Karpas-422 (cell line): Measurements from ENCODE around the gene C12orf50. TPM values are rescaled to one million over a fixed set of nuclear protein-coding genes. Genes with fewer than 3 reads are reported as not detected.

ENCODE experiments used
- DNase-seq: peaks from one replicate; pipeline ENCODE4 v3.0.0-alpha.2; 2015
- H2AFZ ChIP-seq: fragments of 200-600 bp; sonication (generic); 2 replicates; pipeline ENCODE4 v1.6.1; 2014; ENCODE audit warnings: antibody characterized with exemption, low read length, mixed read lengths
- H3K27ac ChIP-seq: fragments of 200-600 bp; sonication (generic); 2 replicates; pipeline ENCODE4 v1.5.1; 2014; ENCODE audit warnings: mild to moderate bottlenecking, low read length, moderate library complexity
- H3K27me3 ChIP-seq: fragments of 200-600 bp; sonication (generic); 2 replicates; pipeline ENCODE4 v1.6.1; 2014; ENCODE audit warnings: low read length, mixed read lengths
- H3K36me3 ChIP-seq: fragments of 200-600 bp; sonication (generic); 2 replicates; pipeline ENCODE4 v1.6.1; 2014; ENCODE audit warnings: low read length, mixed read lengths; ENCODE audit not compliant: insufficient read depth
- H3K4me1 ChIP-seq: fragments of 200-600 bp; sonication (generic); 2 replicates; pipeline ENCODE4 v1.6.1; 2014; ENCODE audit warnings: mild to moderate bottlenecking, low read length, mixed read lengths
- H3K4me2 ChIP-seq: fragments of 200-600 bp; sonication (generic); 2 replicates; pipeline ENCODE4 v1.6.1; 2014; ENCODE audit warnings: low read length, low read depth, mild to moderate bottlenecking; ENCODE audit not compliant: poor library complexity, severe bottlenecking
- H3K4me3 ChIP-seq: fragments of 200-600 bp; sonication (generic); 2 replicates; pipeline ENCODE4 v1.5.1; 2014; ENCODE audit warnings: mild to moderate bottlenecking, antibody characterized with exemption, low read length, mixed read lengths
- H3K79me2 ChIP-seq: fragments of 200-600 bp; sonication (generic); 2 replicates; pipeline ENCODE4 v1.6.1; 2014; ENCODE audit warnings: mild to moderate bottlenecking, low read length, mixed read lengths
- H3K9ac ChIP-seq: fragments of 200-600 bp; sonication (generic); 2 replicates; pipeline ENCODE4 v1.6.0; 2014; ENCODE audit warnings: low read length
- H3K9me2 ChIP-seq: fragments of 200-600 bp; sonication (generic), shearing (Covaris generic); replicated peaks from 2 replicates; pipeline ENCODE4 v1.6.0; 2014; ENCODE audit warnings: mild to moderate bottlenecking, low read length, moderate library complexity; ENCODE audit not compliant: insufficient read depth
- H3K9me3 ChIP-seq: fragments of 300-700, 200-600 bp; sonication (generic); 2 replicates; pipeline ENCODE4 v1.6.1; 2014; ENCODE audit warnings: low read length, mixed read lengths
- H4K20me1 ChIP-seq: fragments of 200-600 bp; sonication (generic); 2 replicates; pipeline ENCODE4 v1.6.1; 2014; ENCODE audit warnings: mild to moderate bottlenecking, antibody characterized with exemption, low read length, low read depth; ENCODE audit not compliant: insufficient read depth
- small RNA-seq: library from RNA; depleted of rRNA; stranded (forward); fragments of <200 nt; gene quantifications from one replicate; pipeline ENCODE3, GENCODE V24; 2014
- total RNA-seq: library from RNA; depleted of rRNA; stranded (reverse); fragments of >200 nt; shearing (Covaris generic); gene quantifications from 2 replicates; pipeline ENCODE4 v1.2.3, GENCODE V29; 2014; ENCODE audit warnings: low replicate concordance; rRNA removed

Gene C12orf50
- total RNA-seq, 1 experiment from 2014 or later = not detected

- H3K27ac ChIP-seq = no peak overlapping the region
- H3K4me2 ChIP-seq = no peak overlapping the region
- no peak overlapping the region for H3K9ac ChIP-seq
- no peaks in the 10 kb centered on the region for H3K79me2 ChIP-seq
- no peaks in the 10 kb centered on the region for H3K9me3 ChIP-seq
- no peak overlapping the region for H3K4me3 ChIP-seq
- no peak for DNase-seq
- H3K9me2 ChIP-seq = no peaks in the 10 kb centered on the region
- no peaks in the 10 kb centered on the region for H3K4me1 ChIP-seq
- no peak overlapping the region for H2AFZ ChIP-seq
- H3K36me3 ChIP-seq = no peaks in the 10 kb centered on the region
- no peaks in the 10 kb centered on the region for H3K27me3 ChIP-seq
- H4K20me1 ChIP-seq = no peaks in the 10 kb centered on the region
These were observed 85.4 kb downstream of the C12orf50 start for GRCh38 chr12:87943762-87944161.

- Histone ChIP-seq H3K27me3 (no peaks in the 10 kb centered on the region), H3K4me3 (no peak overlapping the region), H3K4me1 (no peaks in the 10 kb centered on the region), H3K9me2 (no peaks in the 10 kb centered on the region), H3K79me2 (no peaks in the 10 kb centered on the region), H3K9ac (no peak overlapping the region), H3K4me2 (no peak overlapping the region), H3K36me3 (no peaks in the 10 kb centered on the region), H3K9me3 (no peaks in the 10 kb centered on the region), H4K20me1 (no peaks in the 10 kb centered on the region), H3K27ac (no peak overlapping the region), H2AFZ (no peak overlapping the region)
- DNase-seq = no peak
These were observed 86.2 kb downstream of the C12orf50 start for GRCh38 chr12:87943023-87943422.

GRCh38 chr12:87939182-87939581 is 90.0 kb downstream of the C12orf50 start:
- Histone ChIP-seq H3K9ac (no peak overlapping the region), H3K36me3 (no peaks in the 10 kb centered on the region), H3K9me2 (no peaks in the 10 kb centered on the region), H3K4me2 (no peak overlapping the region), H3K4me1 (no peaks in the 10 kb centered on the region), H4K20me1 (no peaks in the 10 kb centered on the region), H3K4me3 (no peak overlapping the region), H3K9me3 (no peaks in the 10 kb centered on the region), H3K79me2 (no peaks in the 10 kb centered on the region), H3K27ac (no peak overlapping the region), H3K27me3 (no peaks in the 10 kb centered on the region), H2AFZ (no peak overlapping the region)
- DNase-seq = no peak

DNA sequence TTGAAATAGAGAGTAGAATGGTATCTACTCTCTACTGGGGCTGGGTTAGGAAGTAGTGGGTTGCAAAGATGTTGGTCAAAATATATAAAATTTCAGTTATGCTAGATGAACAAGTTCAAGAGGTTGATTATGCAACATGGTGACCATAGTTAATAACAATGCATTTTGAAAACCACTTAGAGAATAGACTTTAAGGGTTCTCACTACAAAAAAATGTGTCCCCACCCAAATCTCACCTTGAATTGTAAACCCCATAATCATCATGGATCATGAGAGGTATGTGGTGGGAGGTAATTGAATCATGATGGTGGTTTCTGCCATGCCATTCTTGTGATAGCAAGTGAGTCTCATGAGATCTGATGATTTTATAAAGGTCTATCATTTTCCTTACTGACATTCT is 94.0 kb downstream of the C12orf50 start:
- Histone ChIP-seq H3K9ac (no peak overlapping the region), H2AFZ (no peak overlapping the region), H3K9me3 (no peaks in the 10 kb centered on the region), H4K20me1 (no peaks in the 10 kb centered on the region), H3K79me2 (no peaks in the 10 kb centered on the region), H3K4me1 (no peaks in the 10 kb centered on the region), H3K4me3 (no peak overlapping the region), H3K27me3 (no peaks in the 10 kb centered on the region), H3K36me3 (no peaks in the 10 kb centered on the region), H3K4me2 (no peak overlapping the region), H3K9me2 (no peaks in the 10 kb centered on the region), H3K27ac (no peak overlapping the region)
- no peak for DNase-seq

DNA sequence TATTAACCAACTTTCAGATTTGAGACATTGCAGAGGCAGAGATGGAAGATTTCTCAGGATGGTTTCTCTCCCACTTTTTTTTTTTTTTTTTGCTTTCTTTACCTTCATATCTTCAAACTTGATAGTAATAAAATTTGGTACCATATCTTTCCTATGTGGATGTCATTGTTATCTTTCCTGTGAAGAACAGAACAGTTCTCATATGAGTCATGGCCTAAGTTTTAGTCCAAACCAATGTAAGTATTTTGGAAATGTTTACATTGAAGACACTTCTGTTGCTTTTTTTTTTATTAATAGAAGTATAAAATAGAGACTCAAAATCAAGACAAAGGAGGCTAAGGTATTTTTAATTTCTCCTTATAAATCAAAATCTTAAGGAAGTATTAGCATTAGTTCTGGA is 95.2 kb downstream of the C12orf50 start:
- no peak for DNase-seq
- H3K4me3 ChIP-seq = no peak overlapping the region
- no peaks in the 10 kb centered on the region for H3K27me3 ChIP-seq
- H3K9me2 ChIP-seq = no peaks in the 10 kb centered on the region
- no peak overlapping the region for H3K4me2 ChIP-seq
- no peak overlapping the region for H3K9ac ChIP-seq
- no peaks in the 10 kb centered on the region for H3K4me1 ChIP-seq
- H3K79me2 ChIP-seq = no peaks in the 10 kb centered on the region
- H3K27ac ChIP-seq = no peak overlapping the region
- no peaks in the 10 kb centered on the region for H3K36me3 ChIP-seq
- H3K9me3 ChIP-seq = no peaks in the 10 kb centered on the region
- no peak overlapping the region for H2AFZ ChIP-seq
- no peaks in the 10 kb centered on the region for H4K20me1 ChIP-seq

DNA sequence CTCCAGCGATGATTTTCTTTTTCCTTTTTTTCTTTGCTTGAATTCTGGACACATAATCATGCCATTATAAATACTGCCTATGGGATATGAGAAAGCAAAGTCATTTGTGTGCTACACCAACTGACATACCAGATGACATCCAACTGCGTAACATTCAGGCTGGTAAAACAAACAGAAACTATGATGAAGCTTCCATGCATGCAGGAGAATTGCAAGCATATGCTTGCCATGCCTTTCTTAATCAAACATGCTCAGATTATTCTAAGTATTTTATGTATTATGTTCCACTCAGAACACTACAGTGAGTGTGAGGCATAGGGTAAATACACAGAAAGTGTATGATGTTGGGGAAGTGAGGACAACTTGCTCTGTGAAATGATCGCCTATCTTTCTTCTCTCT is 97.4 kb downstream of the C12orf50 start:
- H3K9me2 ChIP-seq = no peaks in the 10 kb centered on the region
- no peaks in the 10 kb centered on the region for H3K36me3 ChIP-seq
- no peak overlapping the region for H3K27ac ChIP-seq
- no peaks in the 10 kb centered on the region for H3K79me2 ChIP-seq
- H3K9ac ChIP-seq = no peak overlapping the region
- H3K4me3 ChIP-seq = no peak overlapping the region
- H3K4me1 ChIP-seq = no peaks in the 10 kb centered on the region
- H3K4me2 ChIP-seq = no peak overlapping the region
- H3K9me3 ChIP-seq = no peaks in the 10 kb centered on the region
- DNase-seq = no peak
- H3K27me3 ChIP-seq = no peaks in the 10 kb centered on the region
- no peak overlapping the region for H2AFZ ChIP-seq
- no peaks in the 10 kb centered on the region for H4K20me1 ChIP-seq

GRCh38 chr12:87930627-87931026 is 98.6 kb downstream of the C12orf50 start:
- H3K4me2 ChIP-seq = no peak overlapping the region
- H3K9ac ChIP-seq = no peak overlapping the region
- no peaks in the 10 kb centered on the region for H3K9me2 ChIP-seq
- no peak overlapping the region for H2AFZ ChIP-seq
- no peak overlapping the region for H3K4me3 ChIP-seq
- H3K36me3 ChIP-seq = no peaks in the 10 kb centered on the region
- H3K4me1 ChIP-seq = no peaks in the 10 kb centered on the region
- H3K79me2 ChIP-seq = no peaks in the 10 kb centered on the region
- no peak overlapping the region for H3K27ac ChIP-seq
- H4K20me1 ChIP-seq = no peaks in the 10 kb centered on the region
- no peaks in the 10 kb centered on the region for H3K27me3 ChIP-seq
- no peaks in the 10 kb centered on the region for H3K9me3 ChIP-seq
- no peak for DNase-seq

Small RNA genes within 50 kb of the gene (small RNA-seq; reads per million reads assigned to genes)
- not detected for gene RNA5SP364

Other genes with a start within 250 kb of the C12orf50 start
- gene CEP290, start 112.7 kb upstream of the C12orf50 start, total RNA-seq = 17.7 and 30.6 TPM in 2 replicates
- 5.6 and 16.6 TPM in 2 replicates for gene TMTC3, start 112.9 kb upstream of the C12orf50 start, total RNA-seq